A549 (cell line): Measurements from ENCODE around the gene ADCK2.

ENCODE experiments used
- CHD4 ChIP-seq: fragments of 200-600 bp; sonication (generic); IDR thresholded peaks from 2 replicates; pipeline ENCODE4 v1.6.1; 2016; ENCODE audit warnings: antibody characterized with exemption, mild to moderate bottlenecking, borderline replicate concordance
- CTCF ChIP-seq: fragments of >200 bp; sonication (Bioruptor Twin); formaldehyde crosslinking; IDR thresholded peaks from 3 replicates; pipeline ENCODE4 v1.5.1; 2016
- ESRRA ChIP-seq: fragments of 150-350 bp; IDR thresholded peaks from 2 replicates; pipeline ENCODE4 v1.6.1; 2014; ENCODE audit warnings: mild to moderate bottlenecking, low read length, borderline replicate concordance
- JUNB ChIP-seq: fragments of >200 bp; sonication (Bioruptor Twin); formaldehyde crosslinking; IDR thresholded peaks from 2 replicates; pipeline ENCODE4 v1.6.1; 2016
- POLR2A ChIP-seq: IDR thresholded peaks from 2 replicates; pipeline ENCODE4 v1.6.1; 2012; ENCODE audit warnings: mild to moderate bottlenecking, low read length
- REST ChIP-seq: fragments of 200-600 bp; sonication (generic); IDR thresholded peaks from 2 replicates; pipeline ENCODE4 v1.6.1; 2016; ENCODE audit warnings: antibody characterized with exemption, mild to moderate bottlenecking, moderate library complexity

GRCh38 chr7:140678816-140679130 lies 6.0 kb downstream of the ADCK2 start:
- TF ChIP-seq JUNB (no peak), REST (no peak), ESRRA (no peak), CTCF (no peak), CHD4 (no peak), POLR2A (no peak)
